GM10266 (cell line): ENCODE measurements around the gene CTXN1.
"Not testable (repeated sequence)": the region's sequence is repeated elsewhere in the genome, so short reads cannot be mapped to it uniquely, and the experiment has no call there.

Experiments used
- DNase-seq: peaks from one replicate; pipeline ENCODE4 v3.0.0; 2012; ENCODE audit errors: extremely low spot score
- CTCF ChIP-seq: IDR thresholded peaks from 2 replicates; pipeline ENCODE4 v1.5.1; 2012; ENCODE audit warnings: mild to moderate bottlenecking, low read depth; ENCODE audit not compliant: control insufficient read depth, insufficient read depth; ENCODE audit errors: missing control alignments

CTXN1 gene

GRCh38 chr19:7894612-7895309 is 31.2 kb downstream of the CTXN1 start:
- DNase-seq, result no peak
- TF ChIP-seq CTCF, result no peak

- not testable (repeated sequence) for DNase-seq
Observed at GRCh38 chr19:7893362-7894101, 32.4 kb downstream of the CTXN1 start.

GRCh38 chr19:7888826-7889217 is 37.1 kb downstream of the CTXN1 start:
- DNase-seq, result no peak
- TF ChIP-seq CTCF, result no peak

GRCh38 chr19:7888145-7888825 is 37.6 kb downstream of the CTXN1 start, which contains the start of gene LRRC8E:
Gene LRRC8E (plus strand): TSS chr19:7888510. CDS start chr19:7895604, 7,094 bp downstream.
- no peak for TF ChIP-seq CTCF
- DNase-seq, result peak; percentile 32

GRCh38 chr19:7887408-7888144 is 38.4 kb downstream of the CTXN1 start:
- DNase-seq, result no peak
- TF ChIP-seq CTCF, result no peak

- DNase-seq, result no peak
- TF ChIP-seq CTCF, result no peak
Observed at GRCh38 chr19:7885818-7886217, 40.1 kb downstream of the CTXN1 start.
